HG03095 (cell line): ENCODE measurements around the gene ZFY.
"Not testable (repeated sequence)": the region's sequence is repeated elsewhere in the genome, so short reads cannot be mapped to it uniquely, and the experiment has no call there.

Experiments
- ATAC-seq: cut with Tn5 transposase; IDR thresholded peaks from one replicate; pipeline ENCODE4 v1.9.1; 2021; ENCODE audit warnings: moderate library complexity; ENCODE audit not compliant: unreplicated experiment

The ZFY gene

GRCh38 chrY:2972708-2973107 is 37.5 kb downstream of the ZFY start:
- no peak for ATAC-seq

DNA sequence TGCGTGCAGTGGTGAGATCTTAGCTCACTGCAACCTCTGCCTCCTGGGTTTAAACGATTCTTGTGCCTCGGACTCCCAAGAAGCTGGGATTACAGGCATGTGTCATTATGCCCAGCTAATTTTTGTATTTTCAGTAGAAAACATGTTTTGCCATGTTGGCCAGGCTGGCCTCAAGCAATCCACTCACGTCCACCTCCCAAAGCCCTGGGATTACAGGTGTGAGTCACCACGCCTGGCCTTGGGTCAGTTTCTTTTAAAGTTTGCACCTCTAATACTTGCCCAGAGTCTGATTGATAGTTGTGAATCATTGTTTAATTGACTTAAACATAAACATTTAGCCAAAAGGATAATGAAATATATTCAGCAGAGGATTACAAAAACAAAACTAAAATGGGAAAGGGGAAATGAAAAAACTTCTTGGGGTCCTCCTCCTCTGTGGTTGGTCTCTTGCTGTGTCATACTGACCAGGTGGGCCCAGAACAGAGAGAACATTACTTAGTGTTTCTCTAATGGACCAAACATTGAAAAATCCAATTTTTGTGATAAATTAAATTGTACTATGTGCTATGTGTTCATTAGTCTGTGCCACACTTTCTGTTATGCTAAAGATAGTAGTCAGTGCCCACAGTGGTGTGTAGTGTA is 38.0 kb downstream of the ZFY start:
- no peak for ATAC-seq

- ATAC-seq: no peak
These were observed 44.1 kb downstream of the ZFY start for GRCh38 chrY:2979283-2979682.

GRCh38 chrY:2984491-2984890 is 49.3 kb downstream of the ZFY start:
- ATAC-seq: no peak

GRCh38 chrY:2987178-2987577 is 52.0 kb downstream of the ZFY start:
- ATAC-seq: not testable (repeated sequence)

DNA sequence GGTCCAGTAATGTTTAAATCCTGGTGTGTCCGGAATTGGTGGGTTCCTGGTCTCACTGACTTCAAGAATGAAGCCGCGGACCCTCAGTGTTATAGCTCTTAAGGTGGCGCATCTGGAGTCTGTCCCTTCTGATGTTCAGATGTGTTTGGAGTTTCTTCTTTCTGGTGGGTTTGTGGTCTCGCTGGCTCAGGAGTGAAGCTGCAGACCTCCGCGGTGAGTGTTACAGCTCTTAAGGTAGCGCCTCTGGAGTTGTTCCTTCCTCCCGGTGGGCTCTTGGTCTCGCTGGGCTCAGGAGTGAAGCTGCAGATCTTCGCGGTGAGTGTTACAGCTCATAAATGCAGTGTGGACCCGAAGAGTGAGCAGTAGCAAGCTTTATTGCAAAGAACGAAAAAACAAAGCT is 62.2 kb downstream of the ZFY start:
- ATAC-seq: not testable (repeated sequence)

DNA sequence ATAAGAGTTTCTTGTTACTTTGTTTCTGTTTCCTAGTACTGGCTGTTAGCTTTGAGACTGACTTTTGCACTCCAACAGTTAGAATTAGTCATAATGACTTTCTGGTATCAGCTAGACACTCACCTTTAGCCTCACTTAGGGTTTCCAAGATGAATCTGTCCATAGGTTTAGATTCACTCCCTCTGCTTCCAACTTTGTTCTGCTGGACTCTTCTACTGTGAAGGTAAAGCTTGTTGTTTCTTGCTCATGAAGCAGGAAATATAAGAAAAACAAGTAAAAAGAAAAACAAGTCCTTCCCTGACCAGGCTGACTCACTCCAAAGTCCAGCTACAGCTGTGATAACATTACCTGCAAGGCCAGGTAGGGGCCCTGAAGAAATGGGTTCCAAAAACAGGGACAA is 67.0 kb downstream of the ZFY start:
- ATAC-seq: no peak

- no peak for ATAC-seq
These were observed 67.7 kb downstream of the ZFY start for GRCh38 chrY:3002680-3003515.

DNA sequence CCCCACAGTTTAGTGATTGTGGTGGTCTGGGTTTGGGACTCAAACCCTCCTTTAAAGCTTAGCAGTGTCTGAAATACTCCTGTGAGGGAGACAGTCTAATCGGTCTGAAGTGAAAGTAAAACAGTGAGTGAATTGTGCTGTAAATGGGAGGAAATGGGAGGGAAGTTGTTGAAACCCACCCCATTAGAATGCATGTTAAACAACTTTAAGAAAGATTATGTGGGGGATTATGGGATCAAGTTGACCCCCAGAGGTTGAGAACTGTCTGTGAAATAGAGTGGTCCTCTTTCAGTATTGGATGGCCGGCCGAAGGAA is 68.3 kb downstream of the ZFY start:
- no peak for ATAC-seq

DNA sequence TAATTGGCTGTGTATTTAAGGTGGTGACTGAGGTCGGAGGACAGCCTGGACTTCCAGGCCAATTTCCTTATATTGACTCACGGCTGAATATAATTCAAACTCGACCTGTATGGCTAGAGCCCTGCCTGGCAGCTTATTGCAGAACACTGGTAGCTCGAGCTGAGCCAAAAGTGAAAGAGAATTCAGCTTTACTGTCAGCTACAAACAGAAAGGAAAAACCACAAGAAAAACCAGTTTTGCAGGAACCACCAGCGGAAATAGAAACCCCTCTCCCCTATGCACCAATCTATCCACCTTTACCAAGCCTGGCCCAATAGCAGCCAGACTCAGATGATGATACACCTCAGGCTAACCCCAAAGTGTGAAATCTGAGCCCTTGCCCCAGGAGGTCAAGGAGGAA is 68.7 kb downstream of the ZFY start:
- no peak for ATAC-seq

DNA sequence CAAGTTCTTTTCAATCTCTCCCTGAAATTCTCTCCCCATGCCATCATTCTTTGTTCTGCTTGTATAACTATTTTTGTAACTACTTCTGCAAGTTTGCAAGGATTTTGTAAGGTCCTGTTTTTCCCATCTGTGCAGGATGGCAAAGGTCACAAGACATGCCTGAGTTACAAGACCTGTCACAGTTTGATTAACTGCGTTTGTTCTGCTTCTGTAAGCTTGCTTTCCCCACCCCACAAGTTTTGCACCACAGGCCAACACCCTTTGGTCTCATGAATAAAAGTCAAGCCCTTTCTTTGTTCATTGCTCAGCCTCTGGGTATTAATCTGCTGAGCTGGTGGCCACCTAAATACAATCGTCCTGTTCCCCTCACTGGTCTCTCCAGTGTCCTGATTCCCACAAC is 70.8 kb downstream of the ZFY start:
- ATAC-seq: not testable (repeated sequence)

GRCh38 chrY:3007967-3008366 is 72.8 kb downstream of the ZFY start:
- no peak for ATAC-seq

GRCh38 chrY:3012226-3012625 is 77.0 kb downstream of the ZFY start:
- no peak for ATAC-seq

DNA sequence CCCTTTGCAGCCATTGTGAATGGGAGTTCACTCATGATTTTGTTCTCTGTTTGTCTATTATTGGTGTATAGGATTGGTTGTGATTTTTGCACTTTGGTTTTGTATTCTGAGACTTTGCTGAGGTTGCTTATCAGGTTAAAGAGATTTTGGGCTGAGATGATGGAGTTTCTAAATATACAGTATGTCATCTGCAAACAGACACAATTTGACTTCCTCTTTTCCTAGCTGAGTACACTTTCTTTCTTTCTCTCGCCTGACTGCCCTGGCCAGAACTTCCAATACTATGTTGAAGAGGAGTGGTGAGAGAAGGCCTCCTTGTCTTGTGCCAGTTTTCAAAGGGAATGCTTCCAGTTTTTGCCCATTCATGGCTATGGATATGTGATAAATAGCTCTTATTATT is 81.4 kb downstream of the ZFY start:
- ATAC-seq: no peak

- no peak for ATAC-seq
These were observed 83.4 kb downstream of the ZFY start for GRCh38 chrY:3018546-3018945.

- no peak for ATAC-seq
These were observed 84.4 kb downstream of the ZFY start for GRCh38 chrY:3019584-3019983.

DNA sequence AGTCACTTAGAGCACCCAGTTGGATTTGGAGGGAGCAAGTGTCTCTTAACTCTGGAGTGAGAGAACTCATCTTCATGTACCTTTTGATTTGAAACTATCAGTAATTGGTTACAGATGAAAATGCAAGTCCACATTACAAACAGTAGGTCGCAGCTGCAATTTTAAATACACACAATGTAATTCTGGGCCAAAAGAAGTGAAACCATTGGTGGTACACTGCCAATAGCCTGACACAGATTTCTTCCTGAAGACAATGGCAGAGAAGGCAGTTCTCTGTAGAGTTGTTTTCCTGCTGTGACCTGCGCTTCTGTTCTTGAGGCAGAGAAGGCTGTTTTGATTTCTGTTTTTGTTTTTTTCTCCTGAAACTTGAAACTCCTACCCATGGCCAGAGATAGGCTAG is 86.0 kb downstream of the ZFY start:
- ATAC-seq: no peak

GRCh38 chrY:3023606-3024005 is 88.4 kb downstream of the ZFY start:
- no peak for ATAC-seq

- no peak for ATAC-seq
These were observed 90.2 kb downstream of the ZFY start for GRCh38 chrY:3025357-3025756.
